Measurements from ENCODE around the gene SLCO4A1. TPM values are rescaled to one million over a fixed set of nuclear protein-coding genes. Genes with fewer than 3 reads are reported as not detected.

SLCO4A1 gene
- polyA plus RNA-seq, 10 donors = 0.37 to 1.2 (median 0.65) TPM

- no peak for DNase-seq
Measured at GRCh38 chr20:62606016-62606415, 36.3 kb upstream of the SLCO4A1 start.

GRCh38 chr20:62606551-62607201, 35.6 kb upstream of the SLCO4A1 start:
- peak in 1 of 3 donors; percentile 62 for DNase-seq

GRCh38 chr20:62607366-62608217, 34.7 kb upstream of the SLCO4A1 start:
- DNase-seq = no peak

- no peak for DNase-seq
Measured at GRCh38 chr20:62608218-62608565, 34.1 kb upstream of the SLCO4A1 start.

- no peak for DNase-seq
Measured at GRCh38 chr20:62609279-62609720, 33.0 kb upstream of the SLCO4A1 start.

GRCh38 chr20:62609811-62610757, 32.2 kb upstream of the SLCO4A1 start:
- no peak for DNase-seq

- no peak for DNase-seq
Measured at GRCh38 chr20:62611012-62611411, 31.3 kb upstream of the SLCO4A1 start.

- DNase-seq = peak in 1 of 3 donors; percentile 48
Measured at GRCh38 chr20:62611819-62612218, 30.5 kb upstream of the SLCO4A1 start.

GRCh38 chr20:62614085-62614960, 28.0 kb upstream of the SLCO4A1 start:
- no peak for DNase-seq

- DNase-seq = no peak
Measured at GRCh38 chr20:62614961-62615680, 27.2 kb upstream of the SLCO4A1 start.

- DNase-seq = no peak
Measured at GRCh38 chr20:62615750-62616251, 26.5 kb upstream of the SLCO4A1 start.

GRCh38 chr20:62616728-62617621, 25.3 kb upstream of the SLCO4A1 start:
- DNase-seq = peak in 1 of 3 donors; percentile 56

- DNase-seq = no peak
Measured at GRCh38 chr20:62617711-62618483, 24.4 kb upstream of the SLCO4A1 start.

GRCh38 chr20:62618611-62619529, 23.4 kb upstream of the SLCO4A1 start:
- DNase-seq = no peak

GRCh38 chr20:62620625-62621024, 21.7 kb upstream of the SLCO4A1 start:
- no peak for DNase-seq

GRCh38 chr20:62621251-62622110, 20.8 kb upstream of the SLCO4A1 start:
- DNase-seq = no peak

Measured in muscle of back (tissue), 11 donors.